Neutrophil (primary cell): ENCODE results near the gene ATG5.

Experiments
- H3K27ac ChIP-seq: fragments of 200-600 bp; sonication (generic); 2 replicates; pipeline ENCODE4 v1.5.1; 2016; ENCODE audit warnings: mild to moderate bottlenecking, moderate library complexity
- H3K27me3 ChIP-seq: fragments of 200-600 bp; sonication (generic); 2 replicates; pipeline ENCODE4 v1.6.0; 2016; ENCODE audit warnings: mild to moderate bottlenecking
- H3K36me3 ChIP-seq: fragments of 200-600 bp; sonication (generic); 2 replicates; pipeline ENCODE4 v1.5.1; 2017
- H3K4me1 ChIP-seq, 2 experiments: fragments of 200-600 bp in 1 of 2; sonication (generic) in 1 of 2; 1 replicate in 1 of 2; 2 replicates in 1 of 2; pipeline versions ENCODE4 v1.5.1 to v1.6.1; 2013 to 2016; ENCODE audit warnings: low read depth in 1 of 2, low read length in 1 of 2, mild to moderate bottlenecking in 1 of 2, moderate library complexity in 1 of 2; ENCODE audit not compliant: control insufficient read depth in 1 of 2, insufficient read depth in 1 of 2
- H3K4me3 ChIP-seq, 2 experiments: fragments of 200-600 bp in 1 of 2; sonication (generic) in 1 of 2; 1 replicate in 1 of 2; 2 replicates in 1 of 2; pipeline ENCODE4 v1.5.1; 2013 to 2016; ENCODE audit warnings: low read depth in 1 of 2, low read length in 1 of 2, mild to moderate bottlenecking in 1 of 2, moderate library complexity in 1 of 2
- H3K9me3 ChIP-seq: fragments of 200-600 bp; sonication (generic); 2 replicates; pipeline ENCODE4 v1.5.1; 2016
- TF ChIP-seq, protein P1 (sequence below): fragments of 200-600 bp; sonication (generic); IDR thresholded peaks from 2 replicates; pipeline ENCODE4 v1.5.1; 2016; ENCODE audit warnings: antibody characterized with exemption

The ATG5 gene

DNA sequence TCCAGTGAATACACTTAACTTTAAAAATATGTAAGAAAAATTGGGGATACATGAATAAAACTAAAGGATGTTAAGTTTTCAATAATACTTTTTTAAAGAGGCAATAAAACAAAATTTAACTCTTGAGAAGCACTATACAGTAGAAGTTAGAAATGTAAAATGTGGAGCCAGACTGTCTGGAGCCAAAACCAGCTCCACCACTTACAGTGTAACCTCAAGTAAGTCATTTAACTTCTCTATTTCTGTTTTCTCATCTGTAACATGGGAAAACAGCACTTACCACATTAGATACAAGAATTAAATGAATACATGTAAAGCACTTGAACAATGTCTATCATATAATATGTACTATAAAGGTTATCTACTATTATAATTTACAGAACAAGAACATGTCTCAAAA lies 6.7 kb downstream of the ATG5 start:
- Histone ChIP-seq H3K36me3 (peaks cover 13% of the 10 kb centered on the region), H3K4me3 (no peak overlapping the region), H3K27me3 (no peaks in the 10 kb centered on the region), H3K4me1 (peaks cover 7 to 8% of the 10 kb centered on the region in 2 experiments), H3K9me3 (no peaks in the 10 kb centered on the region), H3K27ac (no peak overlapping the region)
- TF ChIP-seq, protein P1, sequence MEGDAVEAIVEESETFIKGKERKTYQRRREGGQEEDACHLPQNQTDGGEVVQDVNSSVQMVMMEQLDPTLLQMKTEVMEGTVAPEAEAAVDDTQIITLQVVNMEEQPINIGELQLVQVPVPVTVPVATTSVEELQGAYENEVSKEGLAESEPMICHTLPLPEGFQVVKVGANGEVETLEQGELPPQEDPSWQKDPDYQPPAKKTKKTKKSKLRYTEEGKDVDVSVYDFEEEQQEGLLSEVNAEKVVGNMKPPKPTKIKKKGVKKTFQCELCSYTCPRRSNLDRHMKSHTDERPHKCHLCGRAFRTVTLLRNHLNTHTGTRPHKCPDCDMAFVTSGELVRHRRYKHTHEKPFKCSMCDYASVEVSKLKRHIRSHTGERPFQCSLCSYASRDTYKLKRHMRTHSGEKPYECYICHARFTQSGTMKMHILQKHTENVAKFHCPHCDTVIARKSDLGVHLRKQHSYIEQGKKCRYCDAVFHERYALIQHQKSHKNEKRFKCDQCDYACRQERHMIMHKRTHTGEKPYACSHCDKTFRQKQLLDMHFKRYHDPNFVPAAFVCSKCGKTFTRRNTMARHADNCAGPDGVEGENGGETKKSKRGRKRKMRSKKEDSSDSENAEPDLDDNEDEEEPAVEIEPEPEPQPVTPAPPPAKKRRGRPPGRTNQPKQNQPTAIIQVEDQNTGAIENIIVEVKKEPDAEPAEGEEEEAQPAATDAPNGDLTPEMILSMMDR = no peak

DNA sequence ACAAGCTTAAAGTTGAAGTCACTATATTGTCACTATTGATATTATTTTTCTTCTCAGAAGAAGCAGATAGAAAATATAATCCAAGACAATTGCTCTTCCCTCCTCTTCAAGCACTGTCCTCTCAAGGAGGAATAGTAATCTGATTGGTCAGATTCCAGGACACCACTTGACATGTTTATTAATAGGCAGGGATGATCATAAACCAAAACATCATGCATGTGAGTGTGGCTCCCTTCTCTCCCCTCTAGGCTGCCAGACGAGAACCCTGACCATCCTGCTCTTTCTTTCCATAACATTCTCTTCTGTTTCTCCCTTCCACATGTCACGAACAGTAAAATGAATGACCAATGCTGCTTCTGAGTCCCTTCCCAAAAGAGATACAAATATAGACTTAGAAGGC lies 7.5 kb downstream of the ATG5 start:
- no peaks in the 10 kb centered on the region for H3K9me3 ChIP-seq
- peaks cover 13% of the 10 kb centered on the region for H3K36me3 ChIP-seq
- peaks cover 7% of the 10 kb centered on the region in 2 experiments for H3K4me1 ChIP-seq
- no peak overlapping the region for H3K27ac ChIP-seq
- TF ChIP-seq, protein P1 = no peak
- H3K4me3 ChIP-seq = no peak overlapping the region
- no peaks in the 10 kb centered on the region for H3K27me3 ChIP-seq

DNA sequence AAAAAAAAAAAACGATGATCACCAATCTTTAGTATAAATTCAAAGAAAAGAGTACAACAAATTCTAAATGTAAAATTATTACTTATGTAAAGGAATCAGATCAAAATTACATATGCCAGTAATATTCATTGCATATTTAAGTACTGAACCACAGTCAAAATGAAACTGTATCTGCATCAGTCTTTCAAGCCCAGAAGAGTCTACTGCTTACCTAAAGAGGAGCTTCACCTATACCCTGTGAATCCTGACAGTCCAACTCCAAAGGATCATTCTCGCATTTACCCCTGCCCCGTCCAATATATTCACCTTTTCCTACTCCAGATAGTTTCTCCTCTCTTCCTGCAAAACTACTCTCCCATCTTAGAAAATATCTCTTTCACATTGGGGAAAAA lies 9.2 kb downstream of the ATG5 start:
- Histone ChIP-seq H3K4me3 (no peak overlapping the region), H3K9me3 (no peaks in the 10 kb centered on the region), H3K4me1 (peaks cover 0 to 8% of the 10 kb centered on the region in 2 experiments), H3K27me3 (no peaks in the 10 kb centered on the region), H3K27ac (no peak overlapping the region), H3K36me3 (peaks cover 13% of the 10 kb centered on the region)
- TF ChIP-seq, protein P1 = no peak

DNA sequence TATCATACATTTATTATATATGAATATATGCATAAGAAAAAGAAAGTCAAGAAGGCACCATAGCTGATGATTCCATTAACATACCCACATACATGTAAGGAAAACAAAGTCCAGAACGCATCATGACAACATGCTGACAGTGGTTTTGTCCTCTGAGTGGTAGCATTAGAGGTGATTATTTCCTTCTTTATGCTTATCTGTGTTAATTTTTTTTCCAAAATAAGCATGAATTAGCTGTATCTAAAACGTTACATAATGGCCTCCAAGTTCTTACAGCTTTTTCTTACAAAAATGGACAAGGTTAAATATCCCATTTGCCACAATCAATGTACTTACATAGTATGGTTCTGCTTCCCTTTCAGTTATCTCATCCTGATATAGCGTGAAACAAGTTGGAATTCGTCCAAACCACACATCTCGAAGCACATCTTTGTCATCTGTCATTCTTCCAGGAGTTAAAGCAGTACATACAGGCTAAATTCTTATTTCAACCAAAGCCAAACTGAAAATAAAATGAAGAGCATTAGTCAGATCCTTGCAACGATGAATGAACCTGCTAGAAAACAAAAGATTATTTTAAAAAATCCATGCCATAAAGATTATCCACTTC lies 9.7 kb downstream of the ATG5 start:
- Histone ChIP-seq H3K4me1 (peaks cover 0 to 8% of the 10 kb centered on the region in 2 experiments), H3K27me3 (no peaks in the 10 kb centered on the region), H3K4me3 (no peak overlapping the region), H3K36me3 (peaks cover 16% of the 10 kb centered on the region), H3K9me3 (no peaks in the 10 kb centered on the region), H3K27ac (no peak overlapping the region)
- TF ChIP-seq, protein P1 = no peak

DNA sequence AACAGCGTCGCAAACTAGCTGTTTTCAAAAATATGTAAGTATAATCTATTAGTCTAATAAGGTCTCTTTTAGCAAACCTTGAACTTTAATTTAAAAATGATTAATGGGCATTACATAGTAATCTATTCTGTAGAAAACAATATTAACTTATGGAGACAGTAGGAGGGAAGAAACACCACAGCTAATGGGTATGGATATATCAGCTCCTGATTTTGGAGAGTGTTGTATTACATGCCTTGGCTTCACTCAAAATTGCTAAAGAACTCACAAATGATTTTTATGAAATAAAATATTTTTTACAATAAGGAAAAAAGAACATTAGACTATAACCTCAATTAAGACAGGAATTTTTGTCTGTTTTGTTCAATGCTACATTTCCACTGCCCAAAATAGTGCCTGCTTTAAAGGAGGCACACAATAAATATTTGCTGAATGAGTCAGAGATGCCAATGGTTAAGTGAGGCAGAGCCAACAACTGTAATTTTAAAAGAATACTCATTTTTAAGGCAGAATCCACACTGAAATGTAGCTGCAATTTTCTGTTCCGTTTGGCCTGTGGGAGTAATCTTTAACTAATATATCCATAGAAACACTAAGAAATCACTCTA lies 15.7 kb downstream of the ATG5 start:
- H3K4me3 ChIP-seq = no peak overlapping the region
- H3K9me3 ChIP-seq = no peaks in the 10 kb centered on the region
- H3K27ac ChIP-seq = no peak overlapping the region

More for the DNA sequence above, 15.7 kb downstream of the ATG5 start:
- no peaks in the 10 kb centered on the region for H3K27me3 ChIP-seq
- H3K36me3 ChIP-seq = peaks cover 22% of the 10 kb centered on the region
- peaks cover 0 to 8% of the 10 kb centered on the region in 2 experiments for H3K4me1 ChIP-seq
- TF ChIP-seq, protein P1 = no peak
